CD14-positive monocyte (primary cell): Measurements from ENCODE around the gene ZNF639. TPM values are rescaled to one million over a fixed set of nuclear protein-coding genes. Genes with fewer than 3 reads are reported as not detected.

ENCODE experiments used
- DNase-seq, 3 donors: peaks; one replicate each; pipeline ENCODE4 v3.0.0-alpha.2; 2011 to 2022
- H2AFZ ChIP-seq: 2 replicates; pipeline ENCODE4 v1.6.0; 2012; ENCODE audit warnings: mild to moderate bottlenecking, low read depth, low read length, inconsistent platforms; ENCODE audit not compliant: insufficient read depth, poor library complexity, severe bottlenecking
- H3K27ac ChIP-seq, 2 donors: 1 replicate in 1 of 2; 2 replicates in 1 of 2; pipeline ENCODE4 v1.5.1; 2012 to 2013; ENCODE audit warnings: low read length in 2 of 2, control low read depth in 1 of 2, inconsistent platforms in 1 of 2, low read depth in 1 of 2, mild to moderate bottlenecking in 1 of 2
- H3K27me3 ChIP-seq, 2 donors: one replicate each; pipeline versions ENCODE4 v1.6.0 to v1.6.1; 2011 to 2013; ENCODE audit warnings: low read length in 2 of 2; ENCODE audit not compliant: control insufficient read depth in 2 of 2, insufficient read depth in 2 of 2
- H3K36me3 ChIP-seq, 2 donors: replicated peaks in 1 of 2; 1 replicate in 1 of 2; 2 replicates in 1 of 2; pipeline versions ENCODE4 v1.5.1 to v1.6.1; 2012 to 2013; ENCODE audit warnings: low read length in 2 of 2, control low read depth in 1 of 2, inconsistent platforms in 1 of 2, mild to moderate bottlenecking in 1 of 2; ENCODE audit not compliant: insufficient read depth in 2 of 2, control insufficient read depth in 1 of 2
- H3K4me1 ChIP-seq, 2 donors: 1 replicate in 1 of 2; 2 replicates in 1 of 2; pipeline versions ENCODE4 v1.5.1 to v1.6.1; 2012 to 2013; ENCODE audit warnings: low read length in 2 of 2, control low read depth in 1 of 2, inconsistent platforms in 1 of 2, mild to moderate bottlenecking in 1 of 2, moderate library complexity in 1 of 2; ENCODE audit not compliant: insufficient read depth in 2 of 2, control insufficient read depth in 1 of 2
- H3K4me2 ChIP-seq: replicated peaks from 2 replicates; pipeline ENCODE3; 2012; ENCODE audit warnings: low read length, moderate library complexity, mild to moderate bottlenecking; ENCODE audit not compliant: poor library complexity, severe bottlenecking; ENCODE audit errors: extremely low read depth
- H3K4me3 ChIP-seq, 3 experiments: fragments of 200-600 bp in 1 of 3; sonication (generic) in 1 of 3; replicated peaks in 1 of 3; 1 replicate in 2 of 3; 2 replicates in 1 of 3; pipeline ENCODE4 v1.5.1; 2011 to 2013; ENCODE audit warnings: low read length in 3 of 3, mild to moderate bottlenecking in 3 of 3, control low read depth in 2 of 3, low read depth in 2 of 3, inconsistent platforms in 1 of 3, moderate library complexity in 1 of 3
- H3K79me2 ChIP-seq: 2 replicates; pipeline ENCODE4 v1.6.0; 2012; ENCODE audit warnings: mild to moderate bottlenecking, control low read depth, inconsistent platforms, low read length, moderate library complexity; ENCODE audit not compliant: insufficient read depth
- H3K9ac ChIP-seq: 2 replicates; pipeline ENCODE4 v1.6.0; 2017; ENCODE audit warnings: low read length, mild to moderate bottlenecking; ENCODE audit not compliant: insufficient read depth, poor library complexity, severe bottlenecking
- H3K9me3 ChIP-seq, 2 donors: replicated peaks in 1 of 2; 1 replicate in 1 of 2; 2 replicates in 1 of 2; pipeline versions ENCODE4 v1.5.1 to v1.6.1; 2012 to 2013; ENCODE audit warnings: low read length in 2 of 2, control low read depth in 1 of 2; ENCODE audit not compliant: control insufficient read depth in 1 of 2, insufficient read depth in 1 of 2
- H4K20me1 ChIP-seq: 2 replicates; pipeline ENCODE4 v1.6.0; 2012; ENCODE audit warnings: mild to moderate bottlenecking, low read length, control low read depth, moderate library complexity; ENCODE audit not compliant: insufficient read depth
- H3K27ac Mint-ChIP-seq, 7 donors: one replicate each; pipeline ENCODE4 v1.8.0; 2020; ENCODE audit warnings: mild to moderate bottlenecking in 7 of 7, mixed read lengths in 7 of 7, moderate library complexity in 6 of 7, inconsistent platforms in 2 of 7
- H3K27me3 Mint-ChIP-seq, 3 donors: one replicate each; pipeline ENCODE4 v1.8.0; 2021 to 2022; ENCODE audit warnings: low read depth in 3 of 3, mild to moderate bottlenecking in 3 of 3, mixed read lengths in 3 of 3, moderate library complexity in 3 of 3, inconsistent platforms in 1 of 3
- H3K36me3 Mint-ChIP-seq, 2 donors: one replicate each; pipeline ENCODE4 v1.8.0; 2020; ENCODE audit warnings: mixed read lengths in 2 of 2, inconsistent platforms in 1 of 2, mild to moderate bottlenecking in 1 of 2
- H3K4me1 Mint-ChIP-seq: one replicate; pipeline ENCODE4 v1.8.0; 2020; ENCODE audit warnings: mild to moderate bottlenecking, mixed read lengths
- H3K4me3 Mint-ChIP-seq, 2 donors: one replicate each; pipeline ENCODE4 v1.8.0; 2020; ENCODE audit warnings: mild to moderate bottlenecking in 2 of 2, mixed read lengths in 2 of 2, moderate library complexity in 1 of 2
- H3K9me3 Mint-ChIP-seq, 7 donors: one replicate each; pipeline ENCODE4 v1.8.0; 2020 to 2022; ENCODE audit warnings: mixed read lengths in 7 of 7, mild to moderate bottlenecking in 6 of 7, moderate library complexity in 6 of 7, inconsistent platforms in 2 of 7
- WGBS: methylation state at CpG from one replicate; pipeline ENCODE4 v1.1.5; 2013; ENCODE audit warnings: missing lambda C conversion rate; ENCODE audit not compliant: insufficient coverage; 5-methylcytosine and 5-hydroxymethylcytosine counted together
- intact Hi-C, 2 donors: fragments of 100-400 bp; cut with micrococcal nuclease; formaldehyde crosslinking; loops; one replicate each; pipeline versions ENCODE4 v1.15.0 to v1.15.1; 2023
- polyA plus RNA-seq, 3 donors: library from polyadenylated mRNA; depleted of rRNA in 1 of 3; unstranded in 2 of 3; stranded (reverse) in 1 of 3; fragments of 300-500 nt in 2 of 3; fragments of >200 nt in 1 of 3; fragmentation: Illumina TruSeq in 2 of 3; gene quantifications; 1 replicate in 2 of 3; 2 replicates in 1 of 3; pipeline ENCODE4 v1.2.3, GENCODE V29; 2012 to 2021
- TF ChIP-seq, protein P1 (sequence below): fragments of 200-600 bp; IDR thresholded peaks from one replicate; pipeline ENCODE4 v1.8.0; 2022; ENCODE audit warnings: antibody characterized with exemption, mild to moderate bottlenecking

The ZNF639 gene
- polyA plus RNA-seq, 3 donors: 9.4 to 17.9 (median 17.7) TPM

DNA sequence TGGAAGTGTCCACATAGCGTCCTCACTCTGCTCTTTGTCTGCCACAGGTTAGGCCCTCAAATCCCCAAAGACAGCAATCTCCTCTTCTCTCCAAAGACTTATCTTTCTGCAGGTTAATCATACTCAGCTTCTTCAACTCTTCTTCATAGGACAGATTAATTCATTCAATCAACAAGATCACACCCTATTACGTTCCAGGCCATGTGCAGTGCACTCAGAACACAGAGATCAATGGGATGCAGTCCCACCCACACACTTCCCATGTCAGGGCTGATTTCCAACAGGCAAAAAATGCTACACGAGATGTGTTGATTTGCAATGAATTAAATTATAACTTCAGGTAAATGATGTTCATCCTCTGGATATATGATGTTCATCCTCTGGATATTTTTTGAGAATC, 33.5 kb upstream of the ZNF639 start:
- Mint-ChIP-seq H3K36me3 (no peaks in the 10 kb centered on the region), H3K9me3 (peaks cover 0 to 8% (median 3%) of the 10 kb centered on the region in 7 donors), H3K27ac (no peak overlapping the region), H3K4me3 (no peak overlapping the region), H3K4me1 (peaks cover 3% of the 10 kb centered on the region), H3K27me3 (peaks cover 0 to 3% (median 1%) of the 10 kb centered on the region in 3 donors)
- no peak overlapping the region for H3K4me2 ChIP-seq
- no peak overlapping the region for H3K9ac ChIP-seq
- H3K36me3 ChIP-seq: no peaks in the 10 kb centered on the region
- H3K9me3 ChIP-seq: no peaks in the 10 kb centered on the region
- no peak overlapping the region for H3K27ac ChIP-seq
- DNase-seq: no peak
- no peak overlapping the region for H2AFZ ChIP-seq
- no peaks in the 10 kb centered on the region for H3K27me3 ChIP-seq
- no CpG with 5 or more reads among the region's 3 CpGs for WGBS
- H3K4me3 ChIP-seq: no peak overlapping the region
- no peaks in the 10 kb centered on the region for H3K79me2 ChIP-seq
- intact Hi-C loops: no loop called here
- H4K20me1 ChIP-seq: no peaks in the 10 kb centered on the region
- TF ChIP-seq, protein P1, sequence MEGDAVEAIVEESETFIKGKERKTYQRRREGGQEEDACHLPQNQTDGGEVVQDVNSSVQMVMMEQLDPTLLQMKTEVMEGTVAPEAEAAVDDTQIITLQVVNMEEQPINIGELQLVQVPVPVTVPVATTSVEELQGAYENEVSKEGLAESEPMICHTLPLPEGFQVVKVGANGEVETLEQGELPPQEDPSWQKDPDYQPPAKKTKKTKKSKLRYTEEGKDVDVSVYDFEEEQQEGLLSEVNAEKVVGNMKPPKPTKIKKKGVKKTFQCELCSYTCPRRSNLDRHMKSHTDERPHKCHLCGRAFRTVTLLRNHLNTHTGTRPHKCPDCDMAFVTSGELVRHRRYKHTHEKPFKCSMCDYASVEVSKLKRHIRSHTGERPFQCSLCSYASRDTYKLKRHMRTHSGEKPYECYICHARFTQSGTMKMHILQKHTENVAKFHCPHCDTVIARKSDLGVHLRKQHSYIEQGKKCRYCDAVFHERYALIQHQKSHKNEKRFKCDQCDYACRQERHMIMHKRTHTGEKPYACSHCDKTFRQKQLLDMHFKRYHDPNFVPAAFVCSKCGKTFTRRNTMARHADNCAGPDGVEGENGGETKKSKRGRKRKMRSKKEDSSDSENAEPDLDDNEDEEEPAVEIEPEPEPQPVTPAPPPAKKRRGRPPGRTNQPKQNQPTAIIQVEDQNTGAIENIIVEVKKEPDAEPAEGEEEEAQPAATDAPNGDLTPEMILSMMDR: no peak
- no peaks in the 10 kb centered on the region for H3K4me1 ChIP-seq

DNA sequence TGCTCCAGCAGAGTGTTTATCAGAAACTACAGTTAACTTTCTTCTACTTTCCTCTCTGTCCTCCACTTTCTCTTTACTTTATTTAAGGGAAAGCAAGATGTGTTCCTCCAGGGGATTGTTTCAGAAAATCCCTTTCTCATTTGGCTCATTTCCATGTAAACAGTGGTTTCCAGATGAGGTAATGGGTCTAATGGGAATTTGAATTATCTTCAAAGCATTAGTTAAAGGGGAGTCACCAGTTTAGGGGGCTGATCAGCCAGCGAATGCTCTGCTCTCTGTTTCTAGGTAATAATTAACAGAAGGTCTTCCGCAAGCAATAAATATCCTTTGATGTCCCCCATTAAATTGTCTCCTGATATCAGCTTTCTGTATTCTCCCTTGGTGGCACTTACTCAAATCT, 30.4 kb upstream of the ZNF639 start:
- H2AFZ ChIP-seq: no peak overlapping the region
- no peak overlapping the region for H3K9ac ChIP-seq
- Mint-ChIP-seq H3K27ac (no peak overlapping the region), H3K4me3 (no peak overlapping the region), H3K27me3 (peaks cover 0 to 1% (median 1%) of the 10 kb centered on the region in 3 donors), H3K9me3 (peaks cover 0 to 8% (median 0%) of the 10 kb centered on the region in 7 donors), H3K36me3 (no peaks in the 10 kb centered on the region), H3K4me1 (no peaks in the 10 kb centered on the region)
- WGBS: 92% methylated on average over 2 of the region's 2 CpGs
- intact Hi-C loops: no loop called here
- TF ChIP-seq, protein P1: no peak
- no peaks in the 10 kb centered on the region for H3K9me3 ChIP-seq
- H3K4me3 ChIP-seq: no peak overlapping the region
- H4K20me1 ChIP-seq: no peaks in the 10 kb centered on the region
- no peak overlapping the region for H3K4me2 ChIP-seq
- no peak overlapping the region for H3K27ac ChIP-seq
- no peaks in the 10 kb centered on the region for H3K79me2 ChIP-seq
- no peaks in the 10 kb centered on the region for H3K27me3 ChIP-seq
- no peak for DNase-seq
- no peaks in the 10 kb centered on the region for H3K36me3 ChIP-seq
- no peaks in the 10 kb centered on the region for H3K4me1 ChIP-seq
